Measurements from ENCODE around the gene PLSCR3. TPM values are rescaled to one million over a fixed set of nuclear protein-coding genes. Genes with fewer than 3 reads are reported as not detected.

Gene PLSCR3
- total RNA-seq, 1 experiment from 2014 or later, result 15.2 TPM

DNA sequence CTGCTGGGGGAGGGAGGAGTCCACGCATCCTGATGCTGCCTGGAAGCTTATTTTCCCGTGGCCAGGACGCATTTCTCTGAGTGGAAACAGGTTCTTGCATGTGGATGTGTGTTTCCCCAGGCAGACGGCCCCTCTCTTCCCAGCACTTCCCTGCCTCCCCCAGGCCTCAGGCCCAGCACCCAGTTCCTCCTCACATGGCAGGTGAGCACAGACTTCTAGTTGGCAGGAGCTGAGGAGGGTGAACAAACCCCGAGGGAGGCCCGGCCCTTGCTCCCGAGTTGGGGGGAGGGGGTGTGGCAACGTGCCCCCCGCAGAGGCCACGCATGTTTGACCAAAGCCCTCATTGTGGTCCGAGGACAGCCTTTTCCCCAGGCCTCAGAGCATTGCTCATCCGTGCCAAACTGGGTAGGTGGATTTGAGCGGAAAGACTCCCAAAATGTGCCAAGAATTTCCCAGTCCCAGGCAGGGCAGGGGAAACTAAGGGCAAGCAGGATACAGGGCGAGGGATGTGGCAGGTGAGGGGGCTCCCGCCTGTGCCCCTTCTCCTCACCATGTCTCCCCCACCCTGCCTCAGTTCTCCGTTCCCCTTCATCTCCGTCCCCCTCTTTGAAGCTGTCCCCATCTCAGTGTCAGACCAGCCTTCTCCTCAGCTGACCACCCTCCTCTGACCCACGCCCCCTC lies 24.3 kb upstream of the PLSCR3 start:
- DNase-seq (ENCODE audit: low spot score), result no peak
- H3K36me3 ChIP-seq (ENCODE audit: insufficient read depth, low read length, poor library complexity, severe bottlenecking), result peaks cover 3% of the 10 kb centered on the region
- no TSS peak for BruUV-seq (replicated peaks)
- TF ChIP-seq EZH2 (IDR thresholded peaks at IDR 0.05; ENCODE audit: borderline replicate concordance, low read depth, low read length, poor library complexity, severe bottlenecking) (no peak), CTCF (conservative IDR thresholded peaks at IDR 0.05; ENCODE audit: low read depth, low read length) (no peak)
- ChIA-PET CTCF (no interaction called here), POLR2A (ENCODE audit: low non-redundant PET) (no interaction called here)
- no peaks in the 10 kb centered on the region for H3K4me1 ChIP-seq (ENCODE audit: insufficient read depth, low read length, poor library complexity, severe bottlenecking)
- no peaks in the 10 kb centered on the region for H3K27me3 ChIP-seq (replicated peaks; ENCODE audit: insufficient read depth, low read depth, low read length, poor library complexity)
- intact Hi-C loops (cut with micrococcal nuclease; ENCODE audit: unreplicated experiment), result no loop called here
- H3K27ac ChIP-seq (ENCODE audit: low read depth, low read length, poor library complexity, severe bottlenecking), result no peak overlapping the region
- H3K9me3 ChIP-seq (ENCODE audit: low read depth, low read length, poor library complexity, severe bottlenecking), result no peaks in the 10 kb centered on the region
- H3K4me3 ChIP-seq (ENCODE audit: low read depth, low read length, poor library complexity, severe bottlenecking), result no peak overlapping the region

- no peaks in the 10 kb centered on the region for H3K4me1 ChIP-seq (ENCODE audit: insufficient read depth, low read length, poor library complexity, severe bottlenecking)
- ChIA-PET POLR2A (ENCODE audit: low non-redundant PET) (no interaction called here), CTCF (interaction anchor here (0.6 kb wide), 1 partner anchor 252 kb away, joined by 3 read pairs; no protein-coding TSS in a partner anchor)
- no peaks in the 10 kb centered on the region for H3K9me3 ChIP-seq (ENCODE audit: low read depth, low read length, poor library complexity, severe bottlenecking)
- H3K36me3 ChIP-seq (ENCODE audit: insufficient read depth, low read length, poor library complexity, severe bottlenecking), result peaks cover 7% of the 10 kb centered on the region
- DNase-seq (ENCODE audit: low spot score), result no peak
- H3K27me3 ChIP-seq (replicated peaks; ENCODE audit: insufficient read depth, low read depth, low read length, poor library complexity), result no peaks in the 10 kb centered on the region
- H3K4me3 ChIP-seq (ENCODE audit: low read depth, low read length, poor library complexity, severe bottlenecking), result no peak overlapping the region
- H3K27ac ChIP-seq (ENCODE audit: low read depth, low read length, poor library complexity, severe bottlenecking), result no peak overlapping the region
- intact Hi-C loops (cut with micrococcal nuclease; ENCODE audit: unreplicated experiment), result no loop called here
- no peak for TF ChIP-seq CTCF (conservative IDR thresholded peaks at IDR 0.05; ENCODE audit: low read depth, low read length)
- no peak for TF ChIP-seq EZH2 (IDR thresholded peaks at IDR 0.05; ENCODE audit: borderline replicate concordance, low read depth, low read length, poor library complexity, severe bottlenecking)
- no TSS peak for BruUV-seq (replicated peaks)
These were observed 22.8 kb upstream of the PLSCR3 start for GRCh38 chr17:7417056-7417655.

DNA sequence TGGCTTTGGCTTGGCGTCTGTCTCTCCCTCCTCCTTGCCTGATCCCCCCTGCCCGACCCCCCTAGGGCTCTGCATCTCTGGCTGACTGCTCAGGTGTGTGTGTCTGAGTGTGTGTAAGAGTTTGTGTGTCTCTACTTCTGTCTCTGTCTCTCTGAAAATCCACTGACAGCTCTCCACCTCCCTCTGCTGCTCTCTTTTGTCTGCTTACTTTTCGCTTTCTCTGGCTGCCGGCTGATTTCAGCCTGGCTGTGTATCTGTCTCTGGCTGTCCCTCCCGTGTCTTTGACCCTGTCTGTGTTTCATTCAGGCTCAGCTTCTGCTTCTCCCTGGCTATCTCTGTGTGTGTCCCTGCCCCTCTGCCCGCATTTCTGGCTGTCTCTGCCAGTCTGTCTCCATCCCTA lies 22.0 kb upstream of the PLSCR3 start:
- no peak overlapping the region for H3K27ac ChIP-seq (ENCODE audit: low read depth, low read length, poor library complexity, severe bottlenecking)
- no peaks in the 10 kb centered on the region for H3K9me3 ChIP-seq (ENCODE audit: low read depth, low read length, poor library complexity, severe bottlenecking)
- BruUV-seq (replicated peaks), result no TSS peak
- ChIA-PET CTCF (interaction anchor here (0.6 kb wide), 1 partner anchor 253 kb away, joined by 3 read pairs; no protein-coding TSS in a partner anchor), POLR2A (ENCODE audit: low non-redundant PET) (no interaction called here)
- TF ChIP-seq CTCF (conservative IDR thresholded peaks at IDR 0.05; ENCODE audit: low read depth, low read length) (no peak), EZH2 (IDR thresholded peaks at IDR 0.05; ENCODE audit: borderline replicate concordance, low read depth, low read length, poor library complexity, severe bottlenecking) (no peak)
- no peaks in the 10 kb centered on the region for H3K4me1 ChIP-seq (ENCODE audit: insufficient read depth, low read length, poor library complexity, severe bottlenecking)
- intact Hi-C loops (cut with micrococcal nuclease; ENCODE audit: unreplicated experiment), result no loop called here
- no peaks in the 10 kb centered on the region for H3K27me3 ChIP-seq (replicated peaks; ENCODE audit: insufficient read depth, low read depth, low read length, poor library complexity)
- peaks cover 8% of the 10 kb centered on the region for H3K36me3 ChIP-seq (ENCODE audit: insufficient read depth, low read length, poor library complexity, severe bottlenecking)
- DNase-seq (ENCODE audit: low spot score), result no peak
- H3K4me3 ChIP-seq (ENCODE audit: low read depth, low read length, poor library complexity, severe bottlenecking), result no peak overlapping the region

Data from A673 (cell line).